K562 treated with DMSO at 1 percent for 12 hours (cell line): ENCODE data around the gene CST3. TPM values are rescaled to one million over a fixed set of nuclear protein-coding genes. Genes with fewer than 3 reads are reported as not detected.

Experiments
- total RNA-seq: library from RNA; unstranded; fragments of 300-600 nt; gene quantifications from 2 replicates; pipeline ENCODE4 v1.2.3, GENCODE V29; 2022; ENCODE audit not compliant: insufficient read depth

The CST3 gene, protein sequence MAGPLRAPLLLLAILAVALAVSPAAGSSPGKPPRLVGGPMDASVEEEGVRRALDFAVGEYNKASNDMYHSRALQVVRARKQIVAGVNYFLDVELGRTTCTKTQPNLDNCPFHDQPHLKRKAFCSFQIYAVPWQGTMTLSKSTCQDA
- total RNA-seq, result 316 and 413 TPM in 2 replicates

DNA sequence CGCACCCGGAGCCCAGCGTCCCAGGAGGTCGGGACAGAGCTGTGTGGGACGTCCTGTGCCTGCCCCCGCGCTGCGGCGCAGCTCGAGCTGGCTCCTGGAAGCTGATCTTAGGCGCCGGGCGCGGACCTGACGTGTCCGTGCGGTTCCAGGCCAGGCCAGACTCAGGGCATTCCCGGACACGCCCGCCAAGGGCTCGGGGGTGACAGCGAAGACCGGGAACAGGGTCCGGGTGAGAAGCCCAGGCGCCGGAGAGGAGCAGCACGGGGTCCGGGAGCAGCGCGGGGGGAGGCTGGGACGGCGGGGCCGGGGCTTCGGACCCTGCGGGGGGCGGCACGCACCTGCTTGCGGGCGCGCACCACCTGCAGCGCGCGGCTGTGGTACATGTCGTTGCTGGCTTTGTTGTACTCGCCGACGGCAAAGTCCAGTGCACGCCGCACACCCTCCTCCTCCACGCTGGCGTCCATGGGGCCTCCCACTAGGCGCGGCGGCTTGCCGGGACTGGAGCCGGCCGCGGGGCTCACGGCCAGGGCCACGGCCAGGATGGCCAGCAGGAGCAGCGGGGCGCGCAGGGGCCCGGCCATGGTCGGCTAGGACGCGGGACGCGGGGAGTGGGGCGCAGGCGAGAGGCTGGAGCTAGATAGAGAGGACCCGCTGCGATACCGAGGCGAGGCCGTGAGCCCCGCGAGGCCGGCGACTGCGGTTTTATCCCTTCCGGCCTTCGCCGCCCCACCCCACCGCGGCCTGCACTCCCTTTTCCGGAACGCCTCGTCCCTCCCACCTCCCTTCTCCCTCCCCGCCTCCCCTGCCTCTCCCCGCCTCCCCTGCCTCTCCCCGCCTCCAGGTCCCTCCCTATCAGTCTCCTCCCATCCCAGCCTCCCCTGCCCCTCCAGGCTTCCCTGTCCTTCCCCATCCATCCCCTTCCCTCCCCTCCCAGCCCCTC, at the start of gene CST3:
Gene CST3, minus strand, starts transcription at position 674 of the 940 bp plus-strand sequence. Its CDS starts 93 bp downstream, at position 581.

DNA sequence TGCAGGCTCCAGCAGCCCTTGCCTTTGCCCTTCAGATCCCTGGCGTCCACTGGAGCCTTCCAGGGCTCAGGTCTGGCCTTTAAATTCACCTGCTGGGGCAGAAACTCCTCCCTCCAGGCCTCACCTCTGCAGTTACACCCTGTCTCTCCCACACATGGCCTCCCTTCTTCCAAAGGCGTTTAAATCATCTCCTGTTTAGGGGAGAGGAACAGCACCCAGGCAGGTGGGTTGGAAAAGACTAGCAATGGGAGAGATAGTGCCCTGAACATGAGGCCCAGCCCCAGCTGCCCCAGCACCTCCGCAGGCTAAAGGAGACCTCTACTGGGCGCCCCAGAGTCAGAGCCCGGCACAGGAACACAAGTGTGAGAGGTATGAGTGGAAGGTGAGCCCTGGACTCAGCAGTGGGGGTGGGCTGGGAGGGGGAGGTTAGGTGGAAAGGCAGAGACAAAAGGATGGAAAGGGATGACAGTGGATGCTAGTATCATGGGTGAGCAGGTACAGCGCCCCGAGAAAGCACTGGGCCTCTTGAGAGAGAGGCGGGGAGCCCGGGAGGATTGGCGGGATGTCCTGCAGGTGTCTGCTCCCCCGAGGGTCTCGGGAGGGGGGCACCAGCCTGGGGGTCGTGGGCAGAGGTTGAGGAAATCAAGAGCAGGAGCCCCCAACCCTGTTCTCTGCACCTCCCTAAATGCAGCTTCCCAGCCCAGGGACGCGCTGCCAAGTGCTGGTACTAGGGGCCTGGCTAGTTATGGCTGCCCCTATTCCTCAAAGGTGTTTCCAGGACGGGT, 31.7 kb downstream of the CST3 start, which contains the start of gene CST9:
Gene CST9, minus strand, starts transcription at position 51 of the 785 bp plus-strand sequence. CDS start 53 bp downstream, outside the sequence.

Other genes starting within 250 kb of the CST3 start
- gene NAPB, start 216.5 kb downstream of the CST3 start, total RNA-seq, result 0.75 and 3.5 TPM in 2 replicates
- gene CSTL1, start 198.3 kb downstream of the CST3 start, total RNA-seq, result not detected in 2 replicates
- gene CST11, start 185.1 kb downstream of the CST3 start, total RNA-seq, result not detected in 2 replicates
- gene CST8, start 146.8 kb downstream of the CST3 start, total RNA-seq, result not detected in 2 replicates
- gene CST9L, start 69.5 kb downstream of the CST3 start, total RNA-seq, result not detected in 2 replicates
- gene CST9, start 32.0 kb downstream of the CST3 start, total RNA-seq, result not detected in 2 replicates
- gene CST4, start 51.1 kb upstream of the CST3 start, total RNA-seq, result not detected in 2 replicates
- gene CST1, start 113.0 kb upstream of the CST3 start, total RNA-seq, result not detected in 2 replicates
- gene CST2, start 188.8 kb upstream of the CST3 start, total RNA-seq, result not detected in 2 replicates
- gene CST5, start 241.8 kb upstream of the CST3 start, total RNA-seq, result not detected in 2 replicates